ENCODE results near the gene CSTB.

Gene CSTB

GRCh38 chr21:43816611-43817071 lies 40.5 kb upstream of the CSTB start:
- H3K79me2 ChIP-seq (ENCODE audit: control insufficient read depth, insufficient read depth, low read length, unreplicated experiment): no peaks in the 10 kb centered on the region
- peaks cover 6% of the 10 kb centered on the region for H3K4me1 ChIP-seq (ENCODE audit: control insufficient read depth, insufficient read depth, low read length, unreplicated experiment)
- no peaks in the 10 kb centered on the region for H3K36me3 ChIP-seq (ENCODE audit: insufficient read depth, low read length)
- no peaks in the 10 kb centered on the region for H3K27me3 ChIP-seq (ENCODE audit: insufficient read depth, low read length)
- H2AFZ ChIP-seq (ENCODE audit: low read length, unreplicated experiment): no peak overlapping the region
- no peak overlapping the region for H3K27ac ChIP-seq (ENCODE audit: low read depth, low read length)
- H3K4me3 ChIP-seq (ENCODE audit: low read depth, low read length): no peak overlapping the region

GRCh38 chr21:43815991-43816390 lies 39.9 kb upstream of the CSTB start:
- Histone ChIP-seq H3K4me3 (ENCODE audit: low read depth, low read length) (no peak overlapping the region), H2AFZ (ENCODE audit: low read length, unreplicated experiment) (no peak overlapping the region), H3K79me2 (ENCODE audit: control insufficient read depth, insufficient read depth, low read length, unreplicated experiment) (no peaks in the 10 kb centered on the region), H3K4me1 (ENCODE audit: control insufficient read depth, insufficient read depth, low read length, unreplicated experiment) (peaks cover 6% of the 10 kb centered on the region), H3K27ac (ENCODE audit: low read depth, low read length) (no peak overlapping the region), H3K36me3 (ENCODE audit: insufficient read depth, low read length) (no peaks in the 10 kb centered on the region), H3K27me3 (ENCODE audit: insufficient read depth, low read length) (no peaks in the 10 kb centered on the region)

GRCh38 chr21:43815107-43815613 lies 39.1 kb upstream of the CSTB start:
- no peaks in the 10 kb centered on the region for H3K79me2 ChIP-seq (ENCODE audit: control insufficient read depth, insufficient read depth, low read length, unreplicated experiment)
- H2AFZ ChIP-seq (ENCODE audit: low read length, unreplicated experiment): no peak overlapping the region
- H3K27ac ChIP-seq (ENCODE audit: low read depth, low read length): no peak overlapping the region
- no peaks in the 10 kb centered on the region for H3K27me3 ChIP-seq (ENCODE audit: insufficient read depth, low read length)
- H3K36me3 ChIP-seq (ENCODE audit: insufficient read depth, low read length): no peaks in the 10 kb centered on the region
- no peak overlapping the region for H3K4me3 ChIP-seq (ENCODE audit: low read depth, low read length)
- H3K4me1 ChIP-seq (ENCODE audit: control insufficient read depth, insufficient read depth, low read length, unreplicated experiment): peaks cover 6% of the 10 kb centered on the region

GRCh38 chr21:43814215-43815106 lies 38.4 kb upstream of the CSTB start:
- H2AFZ ChIP-seq (ENCODE audit: low read length, unreplicated experiment): no peak overlapping the region
- H3K4me3 ChIP-seq (ENCODE audit: low read depth, low read length): no peak overlapping the region
- no peaks in the 10 kb centered on the region for H3K36me3 ChIP-seq (ENCODE audit: insufficient read depth, low read length)
- H3K27ac ChIP-seq (ENCODE audit: low read depth, low read length): no peak overlapping the region
- H3K79me2 ChIP-seq (ENCODE audit: control insufficient read depth, insufficient read depth, low read length, unreplicated experiment): no peaks in the 10 kb centered on the region
- peaks cover 6% of the 10 kb centered on the region for H3K4me1 ChIP-seq (ENCODE audit: control insufficient read depth, insufficient read depth, low read length, unreplicated experiment)
- H3K27me3 ChIP-seq (ENCODE audit: insufficient read depth, low read length): no peaks in the 10 kb centered on the region

- Histone ChIP-seq H3K27ac (ENCODE audit: low read depth, low read length) (no peak overlapping the region), H3K27me3 (ENCODE audit: insufficient read depth, low read length) (no peaks in the 10 kb centered on the region), H3K79me2 (ENCODE audit: control insufficient read depth, insufficient read depth, low read length, unreplicated experiment) (no peaks in the 10 kb centered on the region), H2AFZ (ENCODE audit: low read length, unreplicated experiment) (no peak overlapping the region), H3K36me3 (ENCODE audit: insufficient read depth, low read length) (no peaks in the 10 kb centered on the region), H3K4me3 (ENCODE audit: low read depth, low read length) (no peak overlapping the region), H3K4me1 (ENCODE audit: control insufficient read depth, insufficient read depth, low read length, unreplicated experiment) (peaks cover 6% of the 10 kb centered on the region)
Observed at GRCh38 chr21:43813656-43813980, 37.5 kb upstream of the CSTB start.

- no peak overlapping the region for H3K4me3 ChIP-seq (ENCODE audit: low read depth, low read length)
- H3K4me1 ChIP-seq (ENCODE audit: control insufficient read depth, insufficient read depth, low read length, unreplicated experiment): peaks cover 6% of the 10 kb centered on the region
- H3K79me2 ChIP-seq (ENCODE audit: control insufficient read depth, insufficient read depth, low read length, unreplicated experiment): no peaks in the 10 kb centered on the region
- no peaks in the 10 kb centered on the region for H3K27me3 ChIP-seq (ENCODE audit: insufficient read depth, low read length)
- no peak overlapping the region for H3K27ac ChIP-seq (ENCODE audit: low read depth, low read length)
- H2AFZ ChIP-seq (ENCODE audit: low read length, unreplicated experiment): no peak overlapping the region
- H3K36me3 ChIP-seq (ENCODE audit: insufficient read depth, low read length): no peaks in the 10 kb centered on the region
Observed at GRCh38 chr21:43812957-43813655, 37.0 kb upstream of the CSTB start.

GRCh38 chr21:43812139-43812821 lies 36.2 kb upstream of the CSTB start:
- no peaks in the 10 kb centered on the region for H3K27me3 ChIP-seq (ENCODE audit: insufficient read depth, low read length)
- H3K36me3 ChIP-seq (ENCODE audit: insufficient read depth, low read length): no peaks in the 10 kb centered on the region
- H3K27ac ChIP-seq (ENCODE audit: low read depth, low read length): no peak overlapping the region
- no peaks in the 10 kb centered on the region for H3K79me2 ChIP-seq (ENCODE audit: control insufficient read depth, insufficient read depth, low read length, unreplicated experiment)
- peaks cover 6% of the 10 kb centered on the region for H3K4me1 ChIP-seq (ENCODE audit: control insufficient read depth, insufficient read depth, low read length, unreplicated experiment)
- H2AFZ ChIP-seq (ENCODE audit: low read length, unreplicated experiment): peak overlapping the region; percentile 25
- H3K4me3 ChIP-seq (ENCODE audit: low read depth, low read length): no peak overlapping the region

GRCh38 chr21:43811262-43812105 lies 35.4 kb upstream of the CSTB start:
- peaks cover 6% of the 10 kb centered on the region for H3K4me1 ChIP-seq (ENCODE audit: control insufficient read depth, insufficient read depth, low read length, unreplicated experiment)
- no peak overlapping the region for H2AFZ ChIP-seq (ENCODE audit: low read length, unreplicated experiment)
- H3K79me2 ChIP-seq (ENCODE audit: control insufficient read depth, insufficient read depth, low read length, unreplicated experiment): no peaks in the 10 kb centered on the region
- no peaks in the 10 kb centered on the region for H3K36me3 ChIP-seq (ENCODE audit: insufficient read depth, low read length)
- H3K27ac ChIP-seq (ENCODE audit: low read depth, low read length): no peak overlapping the region
- no peaks in the 10 kb centered on the region for H3K27me3 ChIP-seq (ENCODE audit: insufficient read depth, low read length)
- no peak overlapping the region for H3K4me3 ChIP-seq (ENCODE audit: low read depth, low read length)

GRCh38 chr21:43810505-43811261 lies 34.6 kb upstream of the CSTB start:
- Histone ChIP-seq H3K27me3 (ENCODE audit: insufficient read depth, low read length) (no peaks in the 10 kb centered on the region), H3K27ac (ENCODE audit: low read depth, low read length) (no peak overlapping the region), H2AFZ (ENCODE audit: low read length, unreplicated experiment) (no peak overlapping the region), H3K36me3 (ENCODE audit: insufficient read depth, low read length) (no peaks in the 10 kb centered on the region), H3K4me1 (ENCODE audit: control insufficient read depth, insufficient read depth, low read length, unreplicated experiment) (peaks cover 6% of the 10 kb centered on the region), H3K4me3 (ENCODE audit: low read depth, low read length) (no peak overlapping the region), H3K79me2 (ENCODE audit: control insufficient read depth, insufficient read depth, low read length, unreplicated experiment) (no peaks in the 10 kb centered on the region)

All from ACC112 (cell line).